ENCODE results near the gene DAND5.
"Not testable (repeated sequence)": the region's sequence is repeated elsewhere in the genome, so short reads cannot be mapped to it uniquely, and the experiment has no call there.

Gene DAND5

GRCh38 chr19:12946092-12946721 is 23.2 kb upstream of the DAND5 start:
- peak; percentile 66 for DNase-seq

- no peak for DNase-seq
Observed at GRCh38 chr19:12946731-12947496, 22.5 kb upstream of the DAND5 start.

GRCh38 chr19:12947702-12948611 is 21.4 kb upstream of the DAND5 start:
- no peak for DNase-seq

- DNase-seq: no peak
Observed at GRCh38 chr19:12948612-12949362, 20.6 kb upstream of the DAND5 start.

GRCh38 chr19:12949363-12950283 is 19.8 kb upstream of the DAND5 start:
- DNase-seq: no peak

- not testable (repeated sequence) for DNase-seq
Observed at GRCh38 chr19:12952050-12952449, 17.3 kb upstream of the DAND5 start.

GRCh38 chr19:12952488-12953137 is 16.8 kb upstream of the DAND5 start:
- DNase-seq: no peak

- DNase-seq: no peak
Observed at GRCh38 chr19:12953138-12953798, 16.1 kb upstream of the DAND5 start.

- DNase-seq: no peak
Observed at GRCh38 chr19:12953799-12954611, 15.4 kb upstream of the DAND5 start.

- no peak for DNase-seq
Observed at GRCh38 chr19:12954612-12954962, 14.8 kb upstream of the DAND5 start.

GRCh38 chr19:12955575-12955974 is 13.8 kb upstream of the DAND5 start:
- DNase-seq: not testable (repeated sequence)

- no peak for DNase-seq
Observed at GRCh38 chr19:12955996-12956395, 13.4 kb upstream of the DAND5 start.

- DNase-seq: peak; percentile 88
Observed at GRCh38 chr19:12956446-12957388, 12.7 kb upstream of the DAND5 start, which contains the start of gene GADD45GIP1. Gene GADD45GIP1 (minus strand): TSS chr19:12957223. CDS start chr19:12957212, 11 bp downstream.

GRCh38 chr19:12957389-12957952 is 11.9 kb upstream of the DAND5 start:
- not testable (repeated sequence) for DNase-seq

- no peak for DNase-seq
Observed at GRCh38 chr19:12959481-12959880, 9.9 kb upstream of the DAND5 start.

- DNase-seq: peak; percentile 86
Observed at GRCh38 chr19:12965017-12965811, 4.2 kb upstream of the DAND5 start.

- no peak for DNase-seq
Observed at GRCh38 chr19:12965812-12966135, 3.6 kb upstream of the DAND5 start.

All from activated naive CD4-positive, alpha-beta T cell treated with Interleukin-2 at 50 U/mL for 16 hours (primary cell).